GM19372 (cell line): ENCODE data around the gene HS2ST1.
"Not testable (repeated sequence)": the region's sequence is repeated elsewhere in the genome, so short reads cannot be mapped to it uniquely, and the experiment has no call there.

Experiments used
- ATAC-seq: cut with Tn5 transposase; IDR thresholded peaks from one replicate; pipeline ENCODE4 v1.9.1; 2021; ENCODE audit warnings: mild to moderate bottlenecking, low read depth, moderate library complexity; ENCODE audit not compliant: unreplicated experiment

The HS2ST1 gene

DNA sequence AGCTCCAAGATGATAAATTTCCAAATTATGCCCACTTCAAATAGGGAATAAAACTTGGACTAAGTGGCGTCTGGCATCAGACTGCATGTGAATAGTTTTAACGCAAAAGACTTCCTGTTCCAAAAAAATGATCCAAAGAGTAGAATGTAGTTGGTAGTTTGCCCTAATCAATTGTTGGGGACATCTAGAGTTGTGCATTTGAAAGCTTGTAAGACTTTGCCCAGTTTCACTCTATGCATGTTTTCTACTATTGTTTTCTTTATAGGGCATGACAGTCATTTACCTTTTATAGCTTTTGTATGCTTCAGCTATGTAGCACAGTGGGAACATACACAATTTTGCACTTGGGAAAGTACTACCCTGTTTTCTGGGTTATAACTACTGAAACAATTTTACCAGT, 86.0 kb downstream of the HS2ST1 start:
- ATAC-seq = no peak

DNA sequence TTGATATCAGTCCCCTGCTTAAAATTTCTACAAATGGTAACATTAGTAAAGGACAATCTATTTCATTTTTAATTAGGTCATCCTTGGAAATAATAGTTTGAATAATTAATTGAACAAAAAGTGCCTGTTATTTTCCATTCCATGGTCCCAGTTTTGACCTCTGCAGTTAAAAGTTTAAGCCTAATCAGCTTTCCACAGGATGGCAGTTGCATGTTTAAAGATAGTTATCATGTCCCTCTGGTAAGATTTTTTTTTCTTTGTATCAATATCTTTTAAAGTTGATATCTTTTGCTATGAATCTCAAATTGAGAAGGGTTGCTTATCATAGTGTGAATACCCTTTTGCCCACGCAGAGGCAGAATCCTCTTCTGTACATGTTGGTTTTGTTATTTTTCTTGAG, 90.4 kb downstream of the HS2ST1 start:
- ATAC-seq = no peak

DNA sequence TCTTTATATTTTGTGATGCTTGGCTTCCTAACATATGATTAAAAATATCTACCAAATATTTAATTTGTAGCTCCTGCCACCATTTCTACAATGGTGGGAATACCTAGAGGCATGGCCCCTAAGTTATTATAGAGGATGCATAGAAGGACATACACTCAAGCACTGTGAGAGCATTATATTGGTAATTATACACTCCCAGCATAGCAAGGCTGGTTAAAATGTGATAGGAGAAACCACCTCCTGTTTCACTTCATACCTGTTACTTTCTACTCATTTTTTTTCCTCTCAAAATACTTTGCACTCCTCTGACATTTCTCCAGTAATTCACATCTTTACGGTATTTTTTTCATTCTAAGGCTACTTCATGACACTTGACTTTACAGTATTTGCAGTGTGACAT, 92.9 kb downstream of the HS2ST1 start:
- no peak for ATAC-seq

DNA sequence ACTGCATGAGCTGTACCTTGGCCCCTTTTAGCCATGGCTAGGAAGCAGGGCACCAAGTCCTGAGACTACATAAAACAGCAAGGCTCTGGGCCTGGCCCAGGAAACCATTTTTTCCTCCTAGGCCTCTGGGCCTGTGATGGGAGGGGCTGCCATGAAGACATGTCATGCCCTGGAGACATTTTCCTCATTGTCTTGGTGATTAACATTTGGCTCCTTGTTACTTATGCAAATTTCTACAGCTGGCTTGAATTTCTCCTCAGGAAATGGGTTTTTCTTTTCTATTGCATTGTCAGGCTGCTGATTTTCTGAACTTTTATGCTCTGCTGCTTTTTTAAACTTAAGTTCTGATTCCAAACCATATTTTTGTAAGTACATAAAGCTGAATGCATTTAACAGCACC, 99.0 kb downstream of the HS2ST1 start:
- not testable (repeated sequence) for ATAC-seq

DNA sequence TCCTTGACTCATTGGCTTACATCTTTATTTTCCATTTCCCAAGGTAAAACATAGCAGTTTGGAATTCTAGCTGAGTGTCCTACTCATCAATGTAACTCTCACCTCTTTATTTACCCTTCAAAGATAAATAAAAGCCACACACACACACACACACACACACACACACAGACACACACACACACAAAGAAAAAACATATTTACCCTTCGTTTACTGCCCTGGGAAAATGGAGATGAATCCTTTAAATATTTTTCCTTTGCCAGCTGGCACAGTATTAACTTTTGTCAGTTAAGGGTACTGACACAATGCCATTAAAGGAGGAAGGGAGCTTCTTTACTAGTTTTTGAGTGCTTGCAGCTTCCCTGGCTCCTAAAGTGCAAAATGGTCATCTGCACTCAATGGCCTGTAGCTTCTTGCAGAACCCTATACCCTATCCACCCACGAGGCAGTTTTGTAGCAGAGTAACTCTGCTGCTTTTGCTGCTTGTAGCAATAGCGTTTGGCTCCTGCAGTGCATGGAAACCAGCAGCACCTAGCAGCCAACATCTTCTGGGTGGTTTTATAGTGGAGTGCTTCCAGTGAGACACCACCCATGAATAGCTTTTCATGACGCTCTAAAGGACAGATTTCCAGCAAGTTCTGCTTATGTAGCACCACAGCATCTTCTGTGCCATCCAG, 103.7 kb downstream of the HS2ST1 start:
- ATAC-seq = no peak

DNA sequence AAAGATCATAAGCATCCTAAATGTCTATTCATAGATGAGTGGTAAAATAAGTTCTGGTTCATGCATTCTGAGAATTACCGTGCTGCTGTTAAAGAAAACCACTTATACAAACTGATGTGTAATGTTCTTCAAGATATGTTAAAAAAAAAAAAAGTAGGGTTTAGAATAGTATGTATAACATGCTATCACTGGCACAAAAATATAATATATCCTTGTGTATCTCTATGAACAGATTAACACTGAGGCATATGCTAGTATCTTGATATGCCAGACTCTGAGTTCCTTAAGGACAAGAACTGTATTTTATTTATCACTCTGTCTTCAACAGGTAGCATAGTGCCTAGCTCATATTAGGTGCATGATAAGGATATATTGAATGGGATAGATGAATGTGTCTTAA, 108.9 kb downstream of the HS2ST1 start:
- no peak for ATAC-seq

DNA sequence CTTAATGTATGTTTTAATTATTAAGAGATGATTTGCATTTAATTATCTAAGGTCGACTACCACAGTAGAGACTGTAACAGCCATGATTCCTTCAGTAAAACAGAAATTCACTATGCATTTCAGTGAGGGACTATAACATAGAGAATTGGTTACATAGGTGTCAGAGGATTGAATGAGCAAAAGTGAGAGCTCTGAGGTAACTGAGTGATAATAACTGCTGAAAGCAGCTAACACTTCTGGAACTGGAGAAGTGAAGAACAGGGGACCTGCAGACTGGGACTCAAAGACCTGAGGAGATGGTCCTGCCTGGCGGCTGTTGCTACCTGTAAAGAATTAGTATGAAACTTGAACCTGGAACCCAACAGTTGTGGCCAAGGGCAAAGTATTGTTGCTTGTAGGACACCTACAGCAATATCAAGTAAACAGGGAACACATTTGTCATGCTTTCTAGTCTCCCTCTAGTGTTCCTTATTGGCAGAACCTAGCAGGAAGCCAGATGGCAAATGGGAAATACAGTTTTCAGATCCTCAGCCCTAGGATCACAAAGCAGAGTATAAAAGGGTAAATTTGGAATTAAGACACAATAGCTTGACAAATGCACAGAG, 110.6 kb downstream of the HS2ST1 start:
- ATAC-seq = no peak

DNA sequence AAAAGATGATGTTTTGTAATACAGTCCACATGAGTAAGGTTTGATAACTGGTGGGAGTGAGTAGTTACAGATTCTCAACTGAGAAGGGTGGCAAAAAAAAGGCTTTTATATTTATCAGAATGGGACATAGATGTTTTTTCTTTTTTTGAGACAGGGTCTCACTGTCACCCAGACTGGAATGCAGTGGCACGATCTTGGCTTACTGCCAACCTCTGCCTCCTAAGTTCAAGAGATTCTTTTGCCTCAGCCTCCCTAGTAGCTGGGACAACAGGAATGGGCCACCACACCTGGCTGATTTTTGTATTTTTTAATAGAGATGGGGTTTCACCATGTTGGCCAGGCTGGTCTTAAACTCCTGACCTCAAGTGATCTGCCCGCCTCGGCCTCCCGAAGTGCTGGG, 113.1 kb downstream of the HS2ST1 start:
- not testable (repeated sequence) for ATAC-seq

DNA sequence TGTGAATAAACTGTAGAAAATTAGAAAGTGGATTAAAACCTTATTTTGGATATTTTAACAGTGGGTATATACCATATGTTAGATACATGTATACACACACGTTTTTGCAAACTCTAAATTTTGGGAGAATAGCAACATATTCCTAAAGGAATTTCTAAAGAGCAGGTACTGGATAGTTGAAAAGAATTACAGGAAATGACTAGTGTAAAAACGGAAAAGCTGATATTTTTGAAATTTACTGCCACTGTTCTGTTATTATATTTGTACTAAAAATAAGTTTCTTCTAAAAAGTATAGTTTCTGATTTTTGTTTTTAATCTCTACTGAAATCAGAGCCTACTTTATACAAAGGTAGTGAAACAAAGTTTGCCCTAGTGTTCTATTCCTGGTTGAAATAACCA, 114.1 kb downstream of the HS2ST1 start:
- no peak for ATAC-seq

DNA sequence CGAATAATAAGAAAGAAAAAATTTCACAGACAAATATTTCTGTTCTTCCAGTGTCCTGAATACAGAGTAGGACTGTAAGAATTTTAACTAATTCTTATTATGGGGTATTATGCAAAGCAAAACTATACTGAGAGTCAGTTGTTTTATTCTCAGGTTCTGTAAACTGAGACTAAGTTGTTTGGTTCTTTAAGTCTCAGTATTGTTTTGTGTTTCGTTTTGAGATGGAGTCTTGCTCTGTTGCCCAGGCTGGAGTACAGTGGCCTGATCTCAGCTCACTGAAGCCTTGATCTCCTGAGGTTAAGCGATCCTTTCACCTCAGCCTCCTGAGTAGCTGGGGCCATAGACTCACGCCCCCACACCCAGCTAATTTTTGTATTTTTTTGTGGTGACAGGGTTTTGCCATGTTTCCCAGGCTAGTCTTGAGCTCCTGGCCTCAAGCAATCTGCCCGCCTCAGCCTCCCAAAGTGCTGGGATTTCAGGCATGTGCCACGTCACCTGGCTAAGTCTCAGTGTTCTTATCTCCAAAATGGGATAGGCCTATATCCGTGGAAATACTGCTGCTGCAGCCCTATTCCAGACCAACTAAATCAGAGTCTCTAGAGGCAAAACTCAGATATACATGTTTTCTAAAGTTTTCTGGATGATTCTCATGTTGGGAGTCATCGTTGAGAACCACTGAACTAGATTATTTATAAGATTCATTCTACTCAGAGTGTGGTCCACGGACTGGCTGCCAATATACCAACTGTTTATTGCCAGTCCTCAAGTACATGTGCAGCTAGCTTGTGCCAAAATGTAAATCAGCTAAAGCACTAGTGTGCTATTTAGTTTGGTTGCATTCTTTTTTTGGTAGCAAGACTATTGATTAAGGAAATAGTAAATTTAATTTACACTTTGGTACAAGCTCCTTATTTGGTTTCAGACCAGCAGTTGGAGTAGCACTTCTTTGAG, 116.6 kb downstream of the HS2ST1 start:
- ATAC-seq = no peak

DNA sequence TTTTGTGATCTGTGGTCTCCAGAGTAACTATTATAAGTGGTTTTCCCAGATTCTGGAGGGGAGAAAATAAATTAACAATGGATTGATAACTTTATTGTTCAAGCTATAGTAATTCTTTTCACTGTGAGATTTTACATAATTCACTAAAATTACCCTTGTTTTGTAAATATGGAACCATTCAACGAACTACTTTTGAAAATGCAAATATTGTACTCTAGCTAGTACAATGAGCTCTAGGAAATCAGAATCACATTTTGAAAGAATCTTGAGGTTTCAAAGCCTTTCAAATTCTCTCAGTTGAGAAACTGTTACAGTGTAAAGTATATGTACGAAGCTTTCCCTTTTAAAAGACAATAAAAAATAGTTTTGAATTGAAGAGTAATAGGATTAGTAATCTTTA, 119.9 kb downstream of the HS2ST1 start:
- no peak for ATAC-seq

DNA sequence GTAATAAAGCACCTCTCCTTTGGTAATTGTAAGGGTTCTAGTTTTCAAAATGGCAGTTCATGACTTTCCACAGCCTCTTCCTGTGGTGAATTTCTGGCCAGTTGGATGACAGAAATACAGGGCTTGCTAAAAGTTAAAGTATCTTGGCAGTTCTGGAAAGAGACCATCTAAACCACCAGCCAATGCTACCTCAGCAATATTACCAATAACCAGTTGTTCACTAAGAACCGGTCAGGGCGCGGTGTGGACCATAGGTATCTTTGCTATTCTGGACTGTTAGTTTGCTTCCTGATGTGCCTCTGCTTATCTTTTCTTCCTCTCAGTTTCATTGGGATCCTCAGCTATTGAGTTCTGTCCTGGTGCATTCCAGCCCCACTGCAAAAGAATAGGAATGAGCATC, 124.7 kb downstream of the HS2ST1 start:
- ATAC-seq = no peak

DNA sequence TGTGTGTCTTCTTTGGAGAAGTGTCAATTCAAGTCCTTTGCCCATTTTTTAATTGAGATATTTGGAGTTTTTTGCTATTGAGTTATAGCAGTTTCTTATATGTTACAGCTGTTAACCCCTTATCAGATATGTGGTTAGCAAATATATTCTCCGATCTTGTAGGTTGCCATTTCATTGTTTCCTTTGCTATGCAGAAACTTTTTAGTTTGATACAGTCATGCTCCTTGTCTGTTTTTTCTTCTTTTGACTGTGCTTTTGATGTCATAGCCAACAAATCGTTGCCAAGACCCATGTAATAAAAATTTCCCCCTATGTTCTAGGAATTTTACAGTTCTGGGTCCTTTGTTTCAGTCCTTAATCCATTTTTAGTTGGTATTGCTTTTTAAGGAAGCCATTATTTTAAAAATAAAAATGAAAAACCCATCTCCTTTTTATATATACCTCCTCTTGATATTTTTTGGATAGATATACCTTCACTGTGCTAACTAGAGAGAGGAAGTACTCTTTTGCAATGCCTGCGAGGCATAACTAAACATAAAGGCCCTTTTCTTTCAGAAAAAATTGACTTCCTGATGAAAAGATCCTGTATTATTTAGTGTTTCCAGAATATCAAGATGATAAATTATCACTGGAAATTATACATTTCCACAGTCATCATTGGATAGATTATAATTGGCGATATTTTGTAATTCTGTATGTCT, 127.8 kb downstream of the HS2ST1 start:
- ATAC-seq = no peak

DNA sequence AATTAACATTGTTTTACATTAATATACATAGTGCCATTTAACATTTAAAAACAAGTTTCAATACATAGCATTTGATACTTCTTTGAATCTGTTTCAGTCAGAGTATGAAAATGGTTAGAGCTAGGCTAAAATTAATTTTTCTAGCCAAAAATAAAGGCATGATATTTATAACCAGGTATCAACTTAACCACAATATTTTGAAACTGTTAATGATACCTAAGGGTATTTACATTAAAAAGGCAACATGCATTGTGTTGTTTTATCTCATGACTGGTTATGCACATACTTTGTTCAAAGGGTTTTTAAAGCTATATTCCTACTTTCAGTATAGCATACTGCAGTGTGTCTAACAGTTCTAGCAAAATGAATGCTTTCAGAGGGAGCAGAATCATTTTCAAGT, 130.0 kb downstream of the HS2ST1 start:
- ATAC-seq = no peak

DNA sequence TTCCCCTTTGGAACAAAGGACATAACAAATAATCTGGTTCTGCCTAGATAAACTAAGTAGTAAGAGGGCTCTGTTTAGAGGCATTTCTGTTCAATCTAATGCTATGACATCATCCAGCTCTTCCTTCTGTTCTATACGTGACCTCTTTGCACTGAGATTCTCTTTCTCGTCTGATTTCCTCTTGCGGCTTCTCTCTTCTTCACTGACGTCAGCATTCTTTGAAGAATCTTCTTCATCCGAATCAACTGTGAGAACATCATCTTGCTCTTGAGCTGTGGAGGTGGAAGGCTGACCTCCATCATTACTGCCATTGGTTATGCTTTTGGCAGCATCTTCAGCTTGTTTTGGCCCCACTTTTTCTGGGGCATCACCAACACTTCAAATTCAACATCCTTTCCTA, 130.4 kb downstream of the HS2ST1 start:
- ATAC-seq = no peak

DNA sequence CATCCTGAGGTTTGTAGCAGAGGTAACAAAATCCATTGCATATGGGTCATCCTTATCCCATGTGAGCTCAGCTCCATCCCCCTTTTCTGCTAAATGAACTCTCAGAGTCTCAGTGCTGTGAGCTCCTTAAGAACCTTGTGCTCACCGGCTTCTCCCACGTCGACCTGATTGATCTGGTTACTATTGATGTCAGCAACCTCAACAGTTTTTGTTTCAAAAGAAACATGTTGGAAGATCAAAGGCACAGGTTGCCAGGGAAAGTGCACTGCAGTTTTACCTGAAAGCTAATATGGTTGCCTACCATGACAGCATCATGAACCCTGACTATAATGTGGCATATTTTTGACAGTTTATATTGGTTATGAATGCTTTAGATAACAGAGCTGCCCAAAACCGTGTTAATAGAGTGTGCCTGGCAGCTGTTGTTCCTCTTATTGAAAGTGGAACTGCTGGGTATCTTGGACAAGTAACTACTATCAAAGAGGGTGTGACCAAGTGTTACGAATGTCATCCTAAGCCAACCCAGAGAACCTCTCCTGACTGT, 131.4 kb downstream of the HS2ST1 start:
- no peak for ATAC-seq

DNA sequence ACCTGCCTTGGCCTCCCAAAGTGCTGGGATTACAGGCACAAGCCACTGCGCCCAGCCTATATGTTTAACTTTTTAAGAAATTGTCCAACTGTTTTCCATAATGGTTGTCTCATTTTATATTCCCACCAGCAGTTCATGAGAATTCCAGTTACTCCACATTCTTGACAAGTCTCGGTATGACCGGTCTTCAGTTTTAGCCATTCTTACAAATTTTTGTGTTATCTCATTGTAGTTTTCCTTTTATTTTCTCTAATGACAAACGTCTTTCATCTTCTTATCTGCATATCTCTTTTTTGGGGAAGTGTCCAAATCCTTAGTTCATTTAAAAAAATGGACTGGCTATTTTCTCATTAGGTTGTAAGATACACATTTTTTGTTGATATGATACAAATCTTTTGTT, 132.5 kb downstream of the HS2ST1 start:
- ATAC-seq = no peak

DNA sequence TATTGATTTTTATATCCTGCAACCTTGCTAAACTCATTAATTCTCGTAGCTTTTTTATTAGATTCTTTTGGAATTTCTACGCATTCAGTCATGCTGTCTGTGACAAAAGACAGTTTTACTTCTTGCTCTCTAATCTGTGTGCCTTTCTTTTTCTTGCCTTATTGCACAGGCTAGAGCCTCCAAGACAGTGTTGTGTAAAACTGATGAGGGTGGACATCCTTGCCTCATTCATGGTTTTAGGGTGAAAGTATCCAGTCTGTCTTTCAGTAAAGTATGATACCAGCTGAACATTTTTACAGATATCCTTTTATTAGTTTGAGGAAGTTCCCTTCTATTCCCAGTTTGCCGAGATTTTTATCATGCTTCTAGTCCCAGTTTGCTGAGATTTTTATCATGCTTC, 133.8 kb downstream of the HS2ST1 start:
- no peak for ATAC-seq

DNA sequence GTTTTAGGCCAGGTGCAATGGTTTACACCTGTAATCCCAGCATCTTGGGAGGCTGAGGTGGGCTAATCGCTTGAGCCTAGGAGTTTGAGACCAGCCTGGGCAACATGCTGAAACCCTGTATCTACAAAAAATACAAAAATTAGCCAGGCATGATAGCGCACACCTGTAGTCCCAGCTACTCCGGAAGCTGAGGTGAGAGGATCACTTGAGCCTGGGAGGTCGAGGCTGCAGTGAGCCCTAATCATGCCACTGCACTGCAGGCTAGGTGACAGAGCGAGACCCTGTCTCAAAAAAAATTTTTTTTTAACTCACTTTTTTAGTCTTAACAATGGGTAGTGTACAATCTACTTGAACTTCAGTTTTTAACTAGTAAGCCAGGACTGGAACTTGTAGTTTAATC, 137.5 kb downstream of the HS2ST1 start:
- ATAC-seq = no peak

DNA sequence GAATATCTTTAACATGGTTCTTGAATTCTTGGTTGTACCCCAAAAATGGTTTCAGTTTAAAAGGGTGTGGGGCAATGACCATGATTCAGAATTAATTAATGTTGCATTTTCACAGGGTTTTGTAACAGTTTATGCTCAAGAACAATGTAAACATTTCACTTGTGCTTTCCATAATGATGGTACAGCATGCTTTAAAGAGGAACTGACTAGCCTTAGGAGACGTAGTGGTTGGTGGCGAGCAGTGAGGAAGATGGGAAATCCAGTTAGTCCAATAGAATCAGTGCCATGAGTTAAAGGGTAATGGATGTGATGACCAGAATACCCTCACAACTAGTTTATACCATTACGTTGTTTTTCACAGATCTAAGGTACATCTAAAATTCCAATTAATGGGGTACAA, 138.0 kb downstream of the HS2ST1 start:
- ATAC-seq = no peak

DNA sequence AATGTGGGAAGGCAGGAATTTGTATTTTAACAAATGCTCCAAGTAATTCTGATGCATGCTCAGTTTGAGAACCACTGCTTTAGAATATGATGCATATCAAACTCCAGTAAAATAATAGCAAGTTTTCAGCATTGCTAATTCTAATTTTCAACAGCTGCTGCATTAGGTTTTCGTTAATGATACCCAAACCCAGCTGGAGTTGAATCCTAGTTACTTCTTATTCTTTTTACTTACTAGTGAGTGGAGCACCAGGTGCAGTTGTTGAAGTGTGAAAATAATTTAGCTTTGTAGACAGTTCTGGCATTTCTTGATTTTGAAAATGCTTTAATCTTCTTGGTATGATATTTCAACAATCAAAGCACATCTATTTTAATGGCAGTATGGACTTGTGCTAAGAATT, 138.5 kb downstream of the HS2ST1 start:
- no peak for ATAC-seq
